Measurements from ENCODE around the gene IMMP2L. TPM values are rescaled to one million over a fixed set of nuclear protein-coding genes. Genes with fewer than 3 reads are reported as not detected.

IMMP2L gene
- total and polyA plus RNA-seq, 4 donors = 7.3 to 21.1 (median 12.4) TPM

DNA sequence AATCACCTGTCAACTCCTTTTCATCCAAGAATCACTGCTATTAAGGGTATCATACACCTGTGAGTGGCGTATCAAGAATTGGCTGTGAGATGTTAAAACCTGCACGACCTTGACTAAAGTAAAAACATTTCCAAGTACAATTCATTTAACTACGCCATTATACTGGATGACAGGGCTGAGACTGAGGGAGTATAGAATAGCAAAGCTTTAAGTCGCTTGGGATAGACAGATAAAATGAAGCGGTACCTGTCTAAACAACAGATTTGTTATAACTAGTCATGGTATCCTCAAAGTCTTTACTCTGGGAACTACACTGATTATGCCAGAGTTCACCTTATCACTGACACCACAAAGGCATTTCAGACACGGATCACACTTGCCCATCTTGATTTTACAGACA, 837.5 kb downstream of the IMMP2L start:
- DNase-seq (ENCODE audit: low spot score) = no peak
- Histone ChIP-seq H3K27me3 (ENCODE audit: control insufficient read depth in 4 of 4, insufficient read depth in 4 of 4, low read length in 3 of 4) (no peaks in the 10 kb centered on the region), H3K9me3 (ENCODE audit: control insufficient read depth in 4 of 4, low read length in 3 of 4) (no peaks in the 10 kb centered on the region), H3K4me1 (ENCODE audit: control insufficient read depth in 4 of 4, insufficient read depth in 4 of 4, low read length in 3 of 4) (no peaks in the 10 kb centered on the region), H3K9ac (ENCODE audit: low read depth in 1 of 2, low read length in 2 of 2) (no peak overlapping the region), H3K36me3 (ENCODE audit: control insufficient read depth in 4 of 4, insufficient read depth in 3 of 4, low read depth in 1 of 4, low read length in 3 of 4) (no peaks in the 10 kb centered on the region), H3K27ac (ENCODE audit: low read depth in 1 of 2, low read length in 2 of 2) (no peak overlapping the region), H3K4me3 (ENCODE audit: low read depth in 1 of 3, low read length in 3 of 3) (no peak overlapping the region)
- WGBS = 87% methylated on average over 6 of the region's 6 CpGs
- TF ChIP-seq, protein P1, sequence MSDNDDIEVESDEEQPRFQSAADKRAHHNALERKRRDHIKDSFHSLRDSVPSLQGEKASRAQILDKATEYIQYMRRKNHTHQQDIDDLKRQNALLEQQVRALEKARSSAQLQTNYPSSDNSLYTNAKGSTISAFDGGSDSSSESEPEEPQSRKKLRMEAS (IDR thresholded peaks at IDR 0.05) = no peak
- TF ChIP-seq FOXA2 (IDR thresholded peaks at IDR 0.05) = no peak
- no peak for TF ChIP-seq HNF4A (conservative IDR thresholded peaks at IDR 0.05)
- TF ChIP-seq, protein P2, sequence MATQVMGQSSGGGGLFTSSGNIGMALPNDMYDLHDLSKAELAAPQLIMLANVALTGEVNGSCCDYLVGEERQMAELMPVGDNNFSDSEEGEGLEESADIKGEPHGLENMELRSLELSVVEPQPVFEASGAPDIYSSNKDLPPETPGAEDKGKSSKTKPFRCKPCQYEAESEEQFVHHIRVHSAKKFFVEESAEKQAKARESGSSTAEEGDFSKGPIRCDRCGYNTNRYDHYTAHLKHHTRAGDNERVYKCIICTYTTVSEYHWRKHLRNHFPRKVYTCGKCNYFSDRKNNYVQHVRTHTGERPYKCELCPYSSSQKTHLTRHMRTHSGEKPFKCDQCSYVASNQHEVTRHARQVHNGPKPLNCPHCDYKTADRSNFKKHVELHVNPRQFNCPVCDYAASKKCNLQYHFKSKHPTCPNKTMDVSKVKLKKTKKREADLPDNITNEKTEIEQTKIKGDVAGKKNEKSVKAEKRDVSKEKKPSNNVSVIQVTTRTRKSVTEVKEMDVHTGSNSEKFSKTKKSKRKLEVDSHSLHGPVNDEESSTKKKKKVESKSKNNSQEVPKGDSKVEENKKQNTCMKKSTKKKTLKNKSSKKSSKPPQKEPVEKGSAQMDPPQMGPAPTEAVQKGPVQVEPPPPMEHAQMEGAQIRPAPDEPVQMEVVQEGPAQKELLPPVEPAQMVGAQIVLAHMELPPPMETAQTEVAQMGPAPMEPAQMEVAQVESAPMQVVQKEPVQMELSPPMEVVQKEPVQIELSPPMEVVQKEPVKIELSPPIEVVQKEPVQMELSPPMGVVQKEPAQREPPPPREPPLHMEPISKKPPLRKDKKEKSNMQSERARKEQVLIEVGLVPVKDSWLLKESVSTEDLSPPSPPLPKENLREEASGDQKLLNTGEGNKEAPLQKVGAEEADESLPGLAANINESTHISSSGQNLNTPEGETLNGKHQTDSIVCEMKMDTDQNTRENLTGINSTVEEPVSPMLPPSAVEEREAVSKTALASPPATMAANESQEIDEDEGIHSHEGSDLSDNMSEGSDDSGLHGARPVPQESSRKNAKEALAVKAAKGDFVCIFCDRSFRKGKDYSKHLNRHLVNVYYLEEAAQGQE (IDR thresholded peaks at IDR 0.05) = no peak
- TF ChIP-seq RXRA (IDR thresholded peaks at IDR 0.05) = no peak
- no peak for TF ChIP-seq GABPA (IDR thresholded peaks at IDR 0.05 in 1 of 2, conservative IDR thresholded peaks at IDR 0.05 in 1 of 2)
- TF ChIP-seq ZBTB33 (IDR thresholded peaks at IDR 0.05) = no peak
- TF ChIP-seq NR2F2 (IDR thresholded peaks at IDR 0.05) = no peak
- TF ChIP-seq, protein P3, sequence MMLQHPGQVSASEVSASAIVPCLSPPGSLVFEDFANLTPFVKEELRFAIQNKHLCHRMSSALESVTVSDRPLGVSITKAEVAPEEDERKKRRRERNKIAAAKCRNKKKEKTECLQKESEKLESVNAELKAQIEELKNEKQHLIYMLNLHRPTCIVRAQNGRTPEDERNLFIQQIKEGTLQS (IDR thresholded peaks at IDR 0.05) = no peak
- TF ChIP-seq YY1 (IDR thresholded peaks at IDR 0.05) = no peak
- TF ChIP-seq EGR1 (IDR thresholded peaks at IDR 0.05; ENCODE audit: low read depth in 2 of 2) = no peak

GRCh38 chr7:110721395-110721794, 840.9 kb downstream of the IMMP2L start:
- no peak overlapping the region for H3K9ac ChIP-seq (ENCODE audit: low read depth in 1 of 2, low read length in 2 of 2)
- H3K36me3 ChIP-seq (ENCODE audit: control insufficient read depth in 4 of 4, insufficient read depth in 3 of 4, low read depth in 1 of 4, low read length in 3 of 4) = no peaks in the 10 kb centered on the region
- DNase-seq (ENCODE audit: low spot score) = no peak
- H3K4me1 ChIP-seq (ENCODE audit: control insufficient read depth in 4 of 4, insufficient read depth in 4 of 4, low read length in 3 of 4) = no peaks in the 10 kb centered on the region
- no peak overlapping the region for H3K4me3 ChIP-seq (ENCODE audit: low read depth in 1 of 3, low read length in 3 of 3)
- WGBS = 92% methylated on average over 2 of the region's 2 CpGs
- H3K9me3 ChIP-seq (ENCODE audit: control insufficient read depth in 4 of 4, low read length in 3 of 4) = no peaks in the 10 kb centered on the region
- H3K27ac ChIP-seq (ENCODE audit: low read depth in 1 of 2, low read length in 2 of 2) = no peak overlapping the region
- H3K27me3 ChIP-seq (ENCODE audit: control insufficient read depth in 4 of 4, insufficient read depth in 4 of 4, low read length in 3 of 4) = no peaks in the 10 kb centered on the region
- no peak for TF ChIP-seq NR2F2 (IDR thresholded peaks at IDR 0.05)
- TF ChIP-seq EGR1 (IDR thresholded peaks at IDR 0.05; ENCODE audit: low read depth in 2 of 2) = no peak
- no peak for TF ChIP-seq GABPA (IDR thresholded peaks at IDR 0.05 in 1 of 2, conservative IDR thresholded peaks at IDR 0.05 in 1 of 2)
- TF ChIP-seq TAF1 (conservative IDR thresholded peaks at IDR 0.05) = no peak
- TF ChIP-seq, protein P1 (IDR thresholded peaks at IDR 0.05) = no peak
- TF ChIP-seq JUND (IDR thresholded peaks at IDR 0.05) = no peak
- TF ChIP-seq, protein P2 (IDR thresholded peaks at IDR 0.05) = no peak
- TF ChIP-seq FOXA2 (IDR thresholded peaks at IDR 0.05) = no peak
- no peak for TF ChIP-seq FOXA1 (IDR thresholded peaks at IDR 0.05)
- no peak for TF ChIP-seq RAD21 (IDR thresholded peaks at IDR 0.05)
- no peak for TF ChIP-seq SP1 (IDR thresholded peaks at IDR 0.05)
- TF ChIP-seq RXRA (IDR thresholded peaks at IDR 0.05) = no peak
- TF ChIP-seq YY1 (IDR thresholded peaks at IDR 0.05) = no peak
- TF ChIP-seq CTCF (IDR thresholded peaks at IDR 0.05; ENCODE audit: low read depth, low read length, missing input control) = no peak
- TF ChIP-seq ZBTB33 (IDR thresholded peaks at IDR 0.05) = no peak
- TF ChIP-seq HNF4A (conservative IDR thresholded peaks at IDR 0.05) = no peak
- no peak for TF ChIP-seq HNF4G (IDR thresholded peaks at IDR 0.05)

Measured in liver (tissue), 9 donors.